GM23248 (cell line): Measurements from ENCODE around the gene LRRC43. TPM values are rescaled to one million over a fixed set of nuclear protein-coding genes. Genes with fewer than 3 reads are reported as not detected.

Experiments used
- DNase-seq: peaks from one replicate; pipeline ENCODE4 v3.0.0-alpha.2; 2015
- H2AFZ ChIP-seq: fragments of 200-600 bp; sonication (generic); 2 replicates; pipeline ENCODE4 v1.6.1; 2016; ENCODE audit warnings: antibody characterized with exemption
- H3F3A ChIP-seq: fragments of 200-600 bp; sonication (generic); 2 replicates; pipeline ENCODE4 v1.6.1; 2016; ENCODE audit warnings: mild to moderate bottlenecking, antibody characterized with exemption, mixed run types; ENCODE audit not compliant: insufficient read depth
- H3K27ac ChIP-seq: fragments of 200-600 bp; sonication (generic); 2 replicates; pipeline ENCODE4 v1.5.1; 2016; ENCODE audit warnings: mild to moderate bottlenecking
- H3K27me3 ChIP-seq: fragments of 200-600 bp; sonication (generic); replicated peaks from 2 replicates; pipeline ENCODE4 v1.6.1; 2016; ENCODE audit warnings: mild to moderate bottlenecking; ENCODE audit not compliant: insufficient read depth
- H3K36me3 ChIP-seq: fragments of 200-600 bp; sonication (generic); 2 replicates; pipeline ENCODE4 v1.6.1; 2016; ENCODE audit warnings: low read depth, mild to moderate bottlenecking
- H3K4me1 ChIP-seq: fragments of 200-600 bp; sonication (generic); 2 replicates; pipeline ENCODE4 v1.6.1; 2016; ENCODE audit warnings: mild to moderate bottlenecking; ENCODE audit not compliant: insufficient read depth
- H3K4me2 ChIP-seq: fragments of 200-600 bp; sonication (generic); one replicate; pipeline ENCODE4 v1.6.1; 2016; ENCODE audit warnings: mild to moderate bottlenecking; ENCODE audit not compliant: unreplicated experiment
- H3K4me3 ChIP-seq: fragments of 200-600 bp; sonication (generic); 2 replicates; pipeline ENCODE4 v1.5.1; 2016; ENCODE audit warnings: mild to moderate bottlenecking
- H3K79me2 ChIP-seq: fragments of 200-600 bp; sonication (generic); 2 replicates; pipeline ENCODE4 v1.6.1; 2016; ENCODE audit warnings: mild to moderate bottlenecking; ENCODE audit not compliant: insufficient read depth
- H3K9ac ChIP-seq: fragments of 200-600 bp; sonication (generic); 2 replicates; pipeline ENCODE4 v1.6.1; 2016; ENCODE audit warnings: mild to moderate bottlenecking
- H3K9me2 ChIP-seq: fragments of 200-600 bp; sonication (generic); 2 replicates; pipeline ENCODE4 v1.6.1; 2016; ENCODE audit warnings: mixed run types, mild to moderate bottlenecking, moderate library complexity; ENCODE audit not compliant: insufficient read depth
- H3K9me3 ChIP-seq: fragments of 200-600 bp; sonication (generic); one replicate; pipeline ENCODE4 v1.6.1; 2017; ENCODE audit warnings: low read depth
- H4K20me1 ChIP-seq: fragments of 200-600 bp; sonication (generic); 2 replicates; pipeline ENCODE4 v1.6.0; 2016; ENCODE audit not compliant: insufficient read depth
- EZH2 ChIP-seq: fragments of 200-600 bp; sonication (generic); IDR thresholded peaks from 2 replicates; pipeline ENCODE4 v1.6.1; 2018; ENCODE audit warnings: antibody characterized with exemption, mild to moderate bottlenecking; ENCODE audit not compliant: insufficient read depth, poor library complexity, severe bottlenecking
- EZH2phosphoT487 ChIP-seq: fragments of 200-600 bp; sonication (generic); IDR thresholded peaks from 2 replicates; pipeline ENCODE4 v1.6.1; 2018; ENCODE audit warnings: antibody characterized with exemption, moderate library complexity, mild to moderate bottlenecking, low read depth; ENCODE audit not compliant: insufficient read depth
- WGBS, 2 experiments: methylation state at CpG; one replicate each; pipeline ENCODE4 v1.1.6; 2015 to 2017; ENCODE audit warnings: low lambda C conversion rate in 2 of 2, low coverage in 1 of 2; ENCODE audit errors: missing lambda C conversion rate in 2 of 2; 5-methylcytosine and 5-hydroxymethylcytosine counted together
- in situ Hi-C: fragments of 300-500 bp; cut with MboI; formaldehyde crosslinking; loops from 2 replicates; pipeline ENCODE4 v1.15.0; 2020
- polyA plus RNA-seq: library from polyadenylated mRNA; unstranded; fragments of >200 nt; fragmentation: Nextera tagmentation; extraction: Ambion mirVana; gene quantifications from 2 replicates; pipeline ENCODE4 v1.2.1, GENCODE V29; 2016
- total RNA-seq: library from RNA; depleted of rRNA; stranded (reverse); fragments of >200 nt; shearing (Covaris generic); gene quantifications from 2 replicates; pipeline ENCODE4 v1.2.3, GENCODE V29; 2014

LRRC43 gene
- total and polyA plus RNA-seq, 2 experiments from 2014 or later = 1.9 to 6.4 TPM

GRCh38 chr12:122195405-122195804 lies 12.5 kb downstream of the LRRC43 start:
- no peaks in the 10 kb centered on the region for H4K20me1 ChIP-seq
- DNase-seq = no peak
- no peaks in the 10 kb centered on the region for H3K36me3 ChIP-seq
- 62 to 69% methylated on average over 4 of the region's 4 CpGs for WGBS, 2 experiments
- in situ Hi-C loops = no loop called here
- no peak overlapping the region for H3K4me2 ChIP-seq
- TF ChIP-seq EZH2phosphoT487 (no peak), EZH2 (no peak)
- no peak overlapping the region for H3K9ac ChIP-seq
- H2AFZ ChIP-seq = no peak overlapping the region
- H3K9me2 ChIP-seq = no peaks in the 10 kb centered on the region
- H3K27ac ChIP-seq = no peak overlapping the region
- no peaks in the 10 kb centered on the region for H3K9me3 ChIP-seq
- peaks cover 7% of the 10 kb centered on the region for H3F3A ChIP-seq
- H3K79me2 ChIP-seq = no peaks in the 10 kb centered on the region
- H3K4me3 ChIP-seq = no peak overlapping the region
- H3K27me3 ChIP-seq = no peaks in the 10 kb centered on the region
- H3K4me1 ChIP-seq = peaks cover 8% of the 10 kb centered on the region; the same call in 1 of the 2 replicates

GRCh38 chr12:122197612-122197966 lies 14.7 kb downstream of the LRRC43 start:
- 50 to 57% methylated on average over 1 of the region's 1 CpG for WGBS, 2 experiments
- H3F3A ChIP-seq = peaks cover 10% of the 10 kb centered on the region
- no peak overlapping the region for H3K4me3 ChIP-seq
- no peaks in the 10 kb centered on the region for H3K9me2 ChIP-seq
- DNase-seq = peak; percentile 42
- no peak overlapping the region for H3K9ac ChIP-seq
- H3K27me3 ChIP-seq = no peaks in the 10 kb centered on the region
- H3K9me3 ChIP-seq = no peaks in the 10 kb centered on the region
- H3K36me3 ChIP-seq = no peaks in the 10 kb centered on the region
- H3K4me2 ChIP-seq = no peak overlapping the region
- H2AFZ ChIP-seq = peak overlapping the region; percentile 15; the same call in 1 of the 2 replicates
- H3K79me2 ChIP-seq = no peaks in the 10 kb centered on the region
- no peak for TF ChIP-seq EZH2phosphoT487
- TF ChIP-seq EZH2 = no peak
- in situ Hi-C loops = no loop called here
- H3K27ac ChIP-seq = peak overlapping the region; percentile 27; the same call in 1 of the 2 replicates
- peaks cover 8% of the 10 kb centered on the region; the same call in 1 of the 2 replicates for H3K4me1 ChIP-seq
- no peaks in the 10 kb centered on the region for H4K20me1 ChIP-seq

GRCh38 chr12:122199484-122200355 lies 16.8 kb downstream of the LRRC43 start:
- in situ Hi-C loops = no loop called here
- Histone ChIP-seq H3K4me1 (peaks cover 8% of the 10 kb centered on the region; the same call in 1 of the 2 replicates), H3K4me2 (no peak overlapping the region), H4K20me1 (no peaks in the 10 kb centered on the region), H3K79me2 (no peaks in the 10 kb centered on the region), H3K4me3 (no peak overlapping the region), H2AFZ (no peak overlapping the region), H3K27me3 (no peaks in the 10 kb centered on the region; the same call in 1 of the 2 replicates), H3K27ac (no peak overlapping the region), H3F3A (peaks cover 11% of the 10 kb centered on the region), H3K9me3 (no peaks in the 10 kb centered on the region), H3K9ac (no peak overlapping the region), H3K36me3 (no peaks in the 10 kb centered on the region), H3K9me2 (no peaks in the 10 kb centered on the region)
- DNase-seq = no peak
- WGBS, 2 experiments = 90% methylated on average over 29 of the region's 29 CpGs
- TF ChIP-seq EZH2 (no peak), EZH2phosphoT487 (no peak)

- TF ChIP-seq EZH2 = no peak
- TF ChIP-seq EZH2phosphoT487 = no peak
- Histone ChIP-seq H3K9me2 (no peaks in the 10 kb centered on the region), H3K4me2 (no peak overlapping the region), H3K9me3 (no peaks in the 10 kb centered on the region), H3K4me3 (no peak overlapping the region), H3K27me3 (no peaks in the 10 kb centered on the region; the same call in 1 of the 2 replicates), H3K4me1 (peaks cover 8% of the 10 kb centered on the region; the same call in 1 of the 2 replicates), H3K27ac (no peak overlapping the region), H2AFZ (no peak overlapping the region), H3K9ac (no peak overlapping the region), H3K79me2 (no peaks in the 10 kb centered on the region), H4K20me1 (no peaks in the 10 kb centered on the region), H3F3A (peaks cover 13% of the 10 kb centered on the region), H3K36me3 (no peaks in the 10 kb centered on the region)
- in situ Hi-C loops = no loop called here
- WGBS, 2 experiments = 73 to 78% methylated on average over 23 of the region's 24 CpGs
- DNase-seq = no peak
Measured at GRCh38 chr12:122200541-122201175, 17.7 kb downstream of the LRRC43 start.
